DOHH2 (cell line): ENCODE results near the gene EHBP1L1.

Experiments used
- EZH2phosphoT487 ChIP-seq: fragments of 200-600 bp; sonication (generic); IDR thresholded peaks from 2 replicates; pipeline ENCODE4 v1.6.1; 2017; ENCODE audit warnings: borderline replicate concordance, mild to moderate bottlenecking, antibody characterized with exemption, low read length, moderate library complexity, mixed read lengths
- TF ChIP-seq, protein P1 (sequence below): fragments of 200-600 bp; sonication (generic); IDR thresholded peaks from one replicate; pipeline ENCODE4 v1.5.1; 2014; ENCODE audit warnings: antibody characterized with exemption, mild to moderate bottlenecking, low read depth, low read length; ENCODE audit not compliant: poor library complexity, severe bottlenecking

- TF ChIP-seq, protein P1, sequence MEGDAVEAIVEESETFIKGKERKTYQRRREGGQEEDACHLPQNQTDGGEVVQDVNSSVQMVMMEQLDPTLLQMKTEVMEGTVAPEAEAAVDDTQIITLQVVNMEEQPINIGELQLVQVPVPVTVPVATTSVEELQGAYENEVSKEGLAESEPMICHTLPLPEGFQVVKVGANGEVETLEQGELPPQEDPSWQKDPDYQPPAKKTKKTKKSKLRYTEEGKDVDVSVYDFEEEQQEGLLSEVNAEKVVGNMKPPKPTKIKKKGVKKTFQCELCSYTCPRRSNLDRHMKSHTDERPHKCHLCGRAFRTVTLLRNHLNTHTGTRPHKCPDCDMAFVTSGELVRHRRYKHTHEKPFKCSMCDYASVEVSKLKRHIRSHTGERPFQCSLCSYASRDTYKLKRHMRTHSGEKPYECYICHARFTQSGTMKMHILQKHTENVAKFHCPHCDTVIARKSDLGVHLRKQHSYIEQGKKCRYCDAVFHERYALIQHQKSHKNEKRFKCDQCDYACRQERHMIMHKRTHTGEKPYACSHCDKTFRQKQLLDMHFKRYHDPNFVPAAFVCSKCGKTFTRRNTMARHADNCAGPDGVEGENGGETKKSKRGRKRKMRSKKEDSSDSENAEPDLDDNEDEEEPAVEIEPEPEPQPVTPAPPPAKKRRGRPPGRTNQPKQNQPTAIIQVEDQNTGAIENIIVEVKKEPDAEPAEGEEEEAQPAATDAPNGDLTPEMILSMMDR, result no peak
- TF ChIP-seq EZH2phosphoT487, result no peak
These were observed 46.2 kb upstream of the EHBP1L1 start for GRCh38 chr11:65529475-65530156.
